Right cardiac atrium (tissue), 5 donors: ENCODE measurements around the gene TMCC2. TPM values are rescaled to one million over a fixed set of nuclear protein-coding genes. Genes with fewer than 3 reads are reported as not detected.
A peak's percentile ranks its signal among the peaks of the same experiment; 100 is the strongest.

ENCODE experiments used
- ATAC-seq, 2 donors: fragments of 200-7000 bp; cut with Tn5 transposase; one replicate each; pipeline versions ENCODE4 v1.8.0 to v1.9.1; 2020; ENCODE audit warnings: moderate library complexity in 2 of 2, mild to moderate bottlenecking in 1 of 2
- DNase-seq, 3 donors: peaks; one replicate each; pipeline ENCODE4 v3.0.0-alpha.2; 2020
- H3K27ac ChIP-seq: one replicate; pipeline ENCODE4 v1.5.1; 2013; ENCODE audit warnings: mild to moderate bottlenecking, low read length, control low read depth, moderate library complexity
- H3K27me3 ChIP-seq: one replicate; pipeline ENCODE4 v1.6.1; 2013; ENCODE audit not compliant: control insufficient read depth, insufficient read depth
- H3K4me1 ChIP-seq: one replicate; pipeline ENCODE4 v1.6.1; 2013; ENCODE audit warnings: low read length; ENCODE audit not compliant: control insufficient read depth, insufficient read depth
- H3K4me3 ChIP-seq: one replicate; pipeline ENCODE4 v1.5.1; 2013; ENCODE audit warnings: low read length, control low read depth
- H3K9me3 ChIP-seq: one replicate; pipeline ENCODE4 v1.6.1; 2013; ENCODE audit warnings: low read length; ENCODE audit not compliant: control insufficient read depth
- WGBS: extraction: QIAGEN DNeasy Blood & Tissue Kit; methylation state at CpG from one replicate; pipeline ENCODE4 v1.1.7; 2013; 5-methylcytosine and 5-hydroxymethylcytosine counted together
- intact Hi-C, 4 donors: fragments of 100-400 bp; cut with DNase I; formaldehyde crosslinking; loops; one replicate each; pipeline versions ENCODE4 v1.11.0 to v1.14.0; 2022 to 2023
- polyA plus RNA-seq: library from polyadenylated mRNA; stranded (reverse); fragments of 200-250 nt; gene quantifications from one replicate; pipeline ENCODE4 v1.2.3, GENCODE V29; 2013
- total RNA-seq, 4 donors: library from RNA; stranded (reverse); fragmentation: NEBNext Ultra II Directional; extraction: Animal tissue kit (Norgen Biotek cat#: 25700); gene quantifications; one replicate each; pipeline ENCODE4 v1.2.1, GENCODE V29; 2021
- donor health status: healthy with polysubstance abuse.
- donor health status: DM: no; HTN: yes; CAD: no.
- donor health status: DM: no; HTN: no; CAD: no.
- donor health status: DM: no; HTN: yes; CAD: no; lungs with severe emphysema.
- donor health status: DM: yes; HTN: yes; CAD: no.

Gene TMCC2
- total and polyA plus RNA-seq, 5 donors: 6.5 to 15.9 (median 14.9) TPM

DNA sequence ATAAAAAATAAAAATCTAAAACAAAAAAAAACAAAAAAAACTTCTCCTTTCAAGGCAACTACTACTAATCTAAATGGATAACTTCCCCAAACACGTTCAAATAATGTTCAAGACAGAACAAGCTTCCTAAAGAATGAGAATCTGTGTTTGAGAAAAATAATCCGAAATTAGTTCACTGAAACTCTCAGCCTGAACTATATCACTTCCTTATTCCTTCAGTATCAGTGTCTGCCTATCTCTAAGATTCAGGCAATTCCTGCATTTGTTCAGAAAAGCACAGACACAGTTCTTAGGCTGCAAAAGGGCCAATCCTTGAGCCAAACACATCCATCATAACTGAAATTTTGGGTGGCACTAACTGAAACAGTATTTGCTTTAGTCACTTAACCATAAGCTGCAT lies 38.6 kb upstream of the TMCC2 start:
- no peaks in the 10 kb centered on the region for H3K9me3 ChIP-seq
- H3K27ac ChIP-seq: no peak overlapping the region
- no peak overlapping the region for H3K4me3 ChIP-seq
- H3K4me1 ChIP-seq: no peaks in the 10 kb centered on the region
- 54% methylated on average over 2 of the region's 2 CpGs for WGBS
- no peaks in the 10 kb centered on the region for H3K27me3 ChIP-seq
- DNase-seq (no peak), ATAC-seq (no peak)
- intact Hi-C loops: loop anchor here in 1 of 4 donors (10.0 kb wide), 1 partner anchor 66 kb away; no protein-coding TSS in a partner anchor

DNA sequence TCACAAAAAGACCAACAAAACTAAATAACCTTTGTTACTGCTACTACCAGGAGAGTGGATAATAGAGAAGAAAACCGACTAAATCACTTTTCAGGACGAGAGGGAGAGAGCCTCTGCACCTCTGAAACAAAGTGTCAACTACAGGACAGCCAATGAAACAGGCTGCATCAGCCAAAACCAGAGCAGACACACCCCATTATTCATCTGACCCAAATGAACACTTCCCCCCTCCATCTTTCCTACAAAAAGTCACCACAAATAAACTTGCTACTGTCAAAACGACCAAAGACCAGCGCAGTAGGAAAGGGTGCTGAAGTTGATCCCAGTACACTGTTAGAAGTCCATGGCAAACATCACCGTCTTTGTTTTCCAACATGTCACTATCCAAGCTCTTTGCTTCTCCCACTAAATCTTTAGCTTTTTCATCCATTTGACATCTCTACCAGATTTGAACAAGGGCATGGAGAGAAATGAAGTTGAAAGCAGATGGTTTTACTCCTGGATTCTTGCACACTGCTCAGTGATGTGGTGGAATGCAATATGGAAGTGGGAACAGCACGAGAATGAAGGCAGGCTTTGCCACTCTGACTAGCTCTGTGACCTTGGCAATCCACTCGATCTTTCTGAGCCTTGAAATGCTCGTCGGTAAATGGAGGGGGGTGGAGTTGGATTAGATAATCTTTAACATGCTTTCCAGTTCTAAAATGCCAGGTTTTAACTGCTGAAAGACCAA lies 36.7 kb upstream of the TMCC2 start:
- no peaks in the 10 kb centered on the region for H3K4me1 ChIP-seq
- no peak for DNase-seq

DNA sequence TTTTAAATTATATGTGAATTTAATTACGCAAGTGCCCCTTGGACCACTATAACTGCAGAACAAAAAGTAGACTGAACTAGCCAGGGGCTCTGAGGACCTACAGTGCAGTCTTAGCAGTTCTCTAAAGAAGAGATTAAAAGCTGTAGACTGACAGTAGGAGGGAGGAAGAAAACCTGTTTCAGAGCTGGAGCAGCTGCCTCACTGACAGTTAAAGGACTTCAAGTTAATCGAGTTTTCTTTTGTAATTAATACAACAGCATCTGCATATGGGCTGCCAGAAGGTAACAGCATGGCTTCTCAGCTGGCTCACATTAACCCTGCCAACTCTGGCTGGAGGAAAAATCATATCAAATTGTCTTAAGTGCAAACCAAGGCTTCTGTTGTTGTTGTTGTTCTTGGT lies 36.1 kb upstream of the TMCC2 start:
- intact Hi-C loops: no loop called here
- 51% methylated on average over 2 of the region's 2 CpGs for WGBS
- no peak for ATAC-seq
- H3K27me3 ChIP-seq: no peaks in the 10 kb centered on the region
- H3K27ac ChIP-seq: no peak overlapping the region
- H3K4me1 ChIP-seq: no peaks in the 10 kb centered on the region
- no peaks in the 10 kb centered on the region for H3K9me3 ChIP-seq
- DNase-seq: no peak
- H3K4me3 ChIP-seq: no peak overlapping the region

More for the DNA sequence above, 36.7 kb upstream of the TMCC2 start:
- Histone ChIP-seq H3K27me3 (no peaks in the 10 kb centered on the region), H3K27ac (no peak overlapping the region), H3K4me3 (no peak overlapping the region), H3K9me3 (no peaks in the 10 kb centered on the region)
- 46% methylated on average over 9 of the region's 9 CpGs for WGBS
- ATAC-seq: peak in 1 of 2 donors; percentile 38
- intact Hi-C loops: no loop called here

DNA sequence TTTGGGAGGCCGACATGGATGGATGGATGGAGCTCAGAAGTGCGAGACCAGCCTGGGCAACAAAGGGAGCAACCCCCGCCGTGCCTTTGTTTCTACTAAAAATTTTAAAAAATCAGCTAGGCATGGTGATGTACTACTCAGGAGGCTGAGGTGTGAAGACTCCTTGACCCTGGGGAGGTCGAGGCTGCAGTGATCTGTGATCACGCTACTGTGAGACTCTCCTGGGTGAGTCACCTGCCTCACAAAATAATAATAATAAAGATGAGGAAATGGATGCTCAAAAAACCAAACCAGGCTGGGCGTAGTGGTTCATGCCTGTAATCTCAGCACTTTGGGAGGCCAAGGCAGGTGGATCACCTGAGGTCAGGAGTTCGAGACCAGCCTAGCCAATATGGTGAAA lies 35.5 kb upstream of the TMCC2 start:
- no peak for ATAC-seq

DNA sequence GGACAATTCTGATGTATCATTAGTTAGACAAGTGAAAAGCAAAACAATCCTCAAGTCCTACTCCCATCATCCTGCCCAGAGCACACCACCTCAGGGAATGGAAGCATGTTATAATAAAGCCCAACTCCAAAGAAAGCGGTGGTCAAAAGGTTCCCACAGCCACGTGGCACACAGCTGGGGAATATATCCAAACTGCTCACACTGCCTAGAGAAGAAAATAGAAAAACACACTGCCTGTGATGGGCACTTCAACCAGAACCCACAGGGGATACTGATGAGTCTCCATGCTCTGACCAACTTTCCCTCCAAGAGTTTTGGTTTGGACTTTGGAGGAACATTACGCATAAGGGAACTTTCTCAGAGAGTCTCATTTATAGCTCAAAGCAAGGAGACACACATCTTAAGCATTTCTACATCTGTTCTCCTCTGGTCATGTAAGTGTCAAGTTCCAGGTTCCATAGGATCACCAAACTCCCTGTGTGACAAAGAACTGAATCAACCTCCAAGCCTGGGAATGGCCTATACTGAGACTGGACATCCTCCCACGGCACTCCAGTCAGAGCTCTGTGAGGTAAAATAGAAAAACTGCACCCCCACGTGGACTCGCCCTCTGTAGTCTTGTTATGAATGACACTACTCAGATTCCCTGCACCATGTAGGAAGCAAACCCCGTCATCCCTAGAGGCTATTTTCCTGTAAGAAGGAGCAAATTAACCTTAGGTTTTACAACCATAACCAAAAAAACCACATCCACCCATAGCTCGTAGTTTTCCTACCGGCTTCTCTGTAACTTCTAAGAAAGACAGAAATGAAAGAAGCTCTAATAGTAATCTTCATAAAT lies 28.4 kb upstream of the TMCC2 start:
- no peaks in the 10 kb centered on the region for H3K27me3 ChIP-seq
- no peaks in the 10 kb centered on the region for H3K9me3 ChIP-seq
- intact Hi-C loops: no loop called here
- DNase-seq: no peak
- ATAC-seq: no peak
- 73% methylated on average over 9 of the region's 9 CpGs for WGBS
- H3K4me3 ChIP-seq: no peak overlapping the region
- H3K27ac ChIP-seq: no peak overlapping the region
- H3K4me1 ChIP-seq: no peaks in the 10 kb centered on the region

More for the DNA sequence above, 35.5 kb upstream of the TMCC2 start:
- no peaks in the 10 kb centered on the region for H3K9me3 ChIP-seq
- intact Hi-C loops: no loop called here
- no peak overlapping the region for H3K27ac ChIP-seq
- 92% methylated on average over 8 of the region's 8 CpGs for WGBS
- no peaks in the 10 kb centered on the region for H3K27me3 ChIP-seq
- DNase-seq: no peak
- H3K4me1 ChIP-seq: no peaks in the 10 kb centered on the region
- H3K4me3 ChIP-seq: no peak overlapping the region

DNA sequence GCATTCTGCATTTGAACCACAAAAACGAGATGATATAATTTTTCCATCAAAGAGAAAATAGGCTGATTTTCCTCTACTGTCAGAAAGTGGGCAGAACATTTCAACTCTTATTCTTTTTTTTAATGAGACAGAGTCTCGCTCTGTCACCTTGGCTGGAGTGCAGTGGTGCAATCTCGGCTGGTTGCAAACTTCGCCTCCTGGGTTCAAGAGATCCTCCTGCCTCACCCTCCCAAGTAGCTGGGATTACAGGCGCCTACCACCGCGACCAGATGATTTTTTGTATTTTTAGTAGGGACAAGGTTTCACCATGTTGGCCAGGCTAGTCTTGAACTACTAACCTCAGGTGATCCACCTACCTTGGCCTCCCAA lies 27.8 kb upstream of the TMCC2 start:
- Histone ChIP-seq H3K4me3 (no peak overlapping the region), H3K9me3 (no peaks in the 10 kb centered on the region), H3K27ac (no peak overlapping the region), H3K4me1 (no peaks in the 10 kb centered on the region), H3K27me3 (no peaks in the 10 kb centered on the region)
- ATAC-seq (no peak), DNase-seq (no peak)
- intact Hi-C loops: no loop called here
- WGBS: 94% methylated on average over 7 of the region's 7 CpGs

DNA sequence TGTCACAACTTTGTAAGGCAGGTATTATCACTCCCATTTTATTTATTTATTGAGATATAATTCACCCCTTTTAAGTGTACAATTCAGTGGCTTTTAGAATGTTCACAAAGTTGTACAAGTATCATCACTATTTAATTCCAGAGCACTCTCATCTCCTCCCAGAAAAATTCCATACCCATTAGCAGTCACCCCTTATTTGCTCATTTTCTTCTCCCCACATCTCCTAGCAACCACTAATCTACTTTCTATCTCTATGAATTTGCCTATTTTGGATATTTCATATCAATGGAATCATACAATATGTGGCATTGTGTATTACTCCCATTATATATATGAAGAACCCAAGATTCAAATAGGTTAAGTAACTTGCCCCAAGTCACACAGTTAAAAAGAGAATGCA lies 23.2 kb upstream of the TMCC2 start:
- no peak for ATAC-seq
- Histone ChIP-seq H3K4me1 (no peaks in the 10 kb centered on the region), H3K27me3 (no peaks in the 10 kb centered on the region), H3K4me3 (no peak overlapping the region), H3K9me3 (no peaks in the 10 kb centered on the region), H3K27ac (no peak overlapping the region)
- DNase-seq: no peak
- intact Hi-C loops: no loop called here

DNA sequence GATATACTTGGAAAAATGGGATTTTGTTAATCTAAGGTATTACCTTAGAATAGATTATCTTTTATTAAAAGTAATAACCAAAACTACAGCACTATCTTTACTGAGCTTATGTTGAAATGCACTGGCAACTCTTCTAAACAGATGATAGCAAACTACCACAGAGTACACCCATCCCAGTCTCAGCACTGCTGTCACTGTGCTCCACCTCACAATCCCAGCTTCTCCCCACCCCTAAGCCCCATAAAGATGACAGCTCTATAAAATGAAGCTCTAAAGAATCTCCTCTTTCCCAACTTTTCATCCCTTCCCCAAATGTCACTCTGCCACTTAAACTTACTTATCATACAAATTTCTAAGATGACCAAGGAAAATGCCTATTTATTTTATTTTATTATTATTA lies 22.7 kb upstream of the TMCC2 start:
- H3K27me3 ChIP-seq: no peaks in the 10 kb centered on the region
- DNase-seq (no peak), ATAC-seq (no peak)
- no peaks in the 10 kb centered on the region for H3K4me1 ChIP-seq
- H3K27ac ChIP-seq: no peak overlapping the region
- H3K9me3 ChIP-seq: no peaks in the 10 kb centered on the region
- H3K4me3 ChIP-seq: no peak overlapping the region
- intact Hi-C loops: no loop called here

DNA sequence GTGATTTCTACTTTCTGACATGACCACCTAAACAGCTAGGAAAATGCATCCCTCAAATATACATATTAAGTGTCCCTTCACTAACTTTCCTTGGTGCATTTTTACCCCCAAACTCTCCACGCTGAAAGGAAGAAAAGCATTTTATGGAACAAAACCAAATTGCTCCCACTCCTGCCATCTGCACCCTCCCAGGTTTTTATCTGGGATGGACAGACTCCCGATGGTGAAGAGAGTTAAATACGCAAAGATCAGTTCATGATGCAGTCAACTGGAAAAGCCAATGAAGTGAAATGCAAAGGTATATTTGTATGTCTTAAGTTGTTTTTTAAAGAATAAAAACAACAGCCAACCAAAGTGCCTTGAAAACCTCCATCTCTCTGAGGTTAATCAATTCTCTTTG lies 18.9 kb upstream of the TMCC2 start:
- no peaks in the 10 kb centered on the region for H3K27me3 ChIP-seq
- whole genome bisulfite sequencing: 91% methylated on average over 3 of the region's 3 CpGs
- ATAC-seq: no peak
- H3K4me1 ChIP-seq: no peaks in the 10 kb centered on the region
- H3K9me3 ChIP-seq: no peaks in the 10 kb centered on the region
- H3K4me3 ChIP-seq: no peak overlapping the region
- no peak overlapping the region for H3K27ac ChIP-seq
- intact Hi-C loops: no loop called here
- no peak for DNase-seq

DNA sequence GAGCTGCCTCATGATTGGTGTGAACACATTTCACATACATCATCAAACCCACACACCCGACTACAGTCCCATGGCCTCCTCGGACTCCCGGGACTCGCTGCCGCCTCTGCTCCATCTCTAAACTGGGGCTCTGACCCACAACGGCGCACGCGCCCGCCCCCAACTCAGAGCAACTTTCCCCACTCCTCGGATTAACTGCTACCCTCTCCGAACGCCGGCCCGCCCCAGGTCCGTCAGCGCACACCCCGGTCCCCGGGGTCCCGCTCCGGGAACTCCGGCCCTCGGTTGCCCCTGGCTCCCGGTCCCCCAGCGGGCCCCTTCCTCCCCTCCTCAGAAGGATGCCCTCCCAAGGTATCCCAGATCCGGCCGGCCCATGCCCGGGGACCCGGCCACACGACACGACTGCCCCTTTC lies 17.0 kb upstream of the TMCC2 start:
- ATAC-seq: no peak

DNA sequence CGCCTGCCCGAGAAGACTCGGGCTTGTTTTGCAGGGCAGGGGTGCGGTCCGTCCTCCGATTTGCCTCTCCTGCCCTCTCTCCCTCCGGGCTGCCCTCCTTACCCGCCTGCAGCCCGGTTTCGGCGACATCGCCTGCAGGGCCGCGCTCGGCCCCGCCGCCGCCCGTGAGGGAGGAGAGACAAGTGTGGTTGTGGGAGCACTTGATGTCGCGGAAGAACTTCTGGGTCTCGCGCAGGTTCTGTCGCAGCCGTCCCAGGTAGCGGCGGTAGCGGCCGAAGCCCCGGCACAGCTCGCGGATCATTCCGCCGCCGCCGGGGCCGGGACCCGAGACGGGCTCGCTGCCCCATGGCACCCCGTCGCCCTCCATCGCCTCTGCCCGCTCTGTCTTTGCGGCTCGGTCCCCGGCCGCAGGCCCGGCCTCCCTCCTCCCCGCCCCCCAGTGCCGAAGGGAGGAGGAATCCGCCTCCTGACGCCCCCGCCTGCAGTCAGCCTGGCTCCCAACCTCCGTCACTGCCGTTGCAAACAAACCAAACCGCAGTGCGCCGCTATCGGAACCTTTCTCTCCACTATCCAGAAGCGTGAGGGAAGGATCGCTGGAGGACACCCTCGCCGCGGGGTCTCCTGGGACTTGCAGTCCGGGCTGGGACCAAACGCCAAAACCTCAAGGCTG lies 16.4 kb upstream of the TMCC2 start, which contains the start of gene DSTYK:
DSTYK (minus strand) TSS at position 534 of the 670 bp plus-strand sequence; CDS start at position 367, 167 bp downstream.
- ATAC-seq: peak; percentile 98 to 99
- Histone ChIP-seq H3K27ac (peak within 1 kb of the TSS; percentile 54), H3K4me3 (peak within 1 kb of the TSS; percentile 77), H3K4me1 (no peaks in the 10 kb centered on the region), H3K9me3 (no peaks in the 10 kb centered on the region), H3K27me3 (no peaks in the 10 kb centered on the region)
- peak; percentile 95 to 97 (median 97) for DNase-seq
- intact Hi-C loops: no loop called here
- under 1% methylated on average over 67 of the region's 67 CpGs for WGBS

More for the DNA sequence above, 17.0 kb upstream of the TMCC2 start:
- Histone ChIP-seq H3K4me3 (peak overlapping the region; percentile 77), H3K4me1 (no peaks in the 10 kb centered on the region), H3K9me3 (no peaks in the 10 kb centered on the region), H3K27ac (peak overlapping the region; percentile 54), H3K27me3 (no peaks in the 10 kb centered on the region)
- WGBS: under 1% methylated on average over 31 of the region's 31 CpGs
- intact Hi-C loops: no loop called here
- peak in 2 of 3 donors; percentile 38 to 73 for DNase-seq
